IMR-90 (cell line): Measurements from ENCODE around the gene PDCD6IP. TPM values are rescaled to one million over a fixed set of nuclear protein-coding genes. Genes with fewer than 3 reads are reported as not detected.

Experiments
- ATAC-seq: fragments of 200-7000 bp; cut with Tn5 transposase; 2 replicates; pipeline ENCODE4 v1.9.1; 2020; ENCODE audit warnings: low read depth, mild to moderate bottlenecking, moderate library complexity
- BruUV-seq: library from RNA; stranded (reverse); fragments of 400-500 nt; replicated peaks from 2 replicates; lab custom pipeline; 2021; lab: Mats Ljungman, UMichigan
- CTCF ChIA-PET: fragments of 300-600 bp; formaldehyde crosslinking; extraction: SDS; loops from one replicate; lab custom pipeline; 2021; ENCODE audit warnings: antibody characterized with exemption; lab: Yijun Ruan, JAX
- POLR2A ChIA-PET: fragments of 300-600 bp; sonication (Branson Sonifier 250); formaldehyde crosslinking; loops from one replicate; lab custom pipeline; 2022; ENCODE audit warnings: antibody characterized with exemption; ENCODE audit not compliant: unreplicated experiment; lab: Charles Lee
- DNase-seq: peaks from one replicate; pipeline ENCODE4 v3.0.0; 2013
- H2AFZ ChIP-seq: replicated peaks from 2 replicates; pipeline ENCODE3; 2013; ENCODE audit warnings: low read length, mild to moderate bottlenecking; ENCODE audit not compliant: poor library complexity
- H2AK5ac ChIP-seq: 2 replicates; pipeline ENCODE4 v1.6.1; 2013; ENCODE audit warnings: low read depth, low read length, inconsistent platforms
- H2AK9ac ChIP-seq: replicated peaks from 2 replicates; pipeline ENCODE3; 2013; ENCODE audit warnings: mild to moderate bottlenecking, low read depth, low read length, moderate library complexity; ENCODE audit not compliant: poor library complexity
- H2BK120ac ChIP-seq: 2 replicates; pipeline ENCODE4 v1.6.1; 2013; ENCODE audit warnings: low read depth, low read length, inconsistent platforms
- H2BK15ac ChIP-seq: 3 replicates; pipeline ENCODE4 v1.6.1; 2013; ENCODE audit warnings: low read depth, low read length, inconsistent platforms
- H2BK20ac ChIP-seq: 2 replicates; pipeline ENCODE4 v1.6.1; 2013; ENCODE audit warnings: low read depth, mild to moderate bottlenecking, inconsistent platforms, low read length, moderate library complexity
- H2BK5ac ChIP-seq: 2 replicates; pipeline ENCODE4 v1.6.1; 2013; ENCODE audit warnings: mild to moderate bottlenecking, low read depth, low read length, inconsistent platforms; ENCODE audit not compliant: poor library complexity, severe bottlenecking
- H3K14ac ChIP-seq: replicated peaks from 2 replicates; pipeline ENCODE4 v1.6.1; 2013; ENCODE audit warnings: low read depth, low read length, inconsistent platforms
- H3K18ac ChIP-seq: 2 replicates; pipeline ENCODE4 v1.6.1; 2013; ENCODE audit warnings: low read depth, low read length, control low read depth
- H3K23ac ChIP-seq: 2 replicates; pipeline ENCODE4 v1.6.1; 2013; ENCODE audit warnings: low read depth, low read length, inconsistent platforms
- H3K27ac ChIP-seq: 2 replicates; pipeline ENCODE4 v1.5.1; 2013; ENCODE audit warnings: mild to moderate bottlenecking, control low read depth, low read length; ENCODE audit not compliant: insufficient read depth
- H3K27me3 ChIP-seq: 2 replicates; pipeline ENCODE4 v1.6.1; 2013; ENCODE audit warnings: low read length; ENCODE audit not compliant: control insufficient read depth, insufficient read depth
- H3K36me3 ChIP-seq: 2 replicates; pipeline ENCODE4 v1.6.1; 2013; ENCODE audit warnings: low read length, mixed read lengths; ENCODE audit not compliant: control insufficient read depth, insufficient read depth
- H3K4ac ChIP-seq: 2 replicates; pipeline ENCODE4 v1.6.1; 2013; ENCODE audit warnings: low read depth, low read length, inconsistent platforms
- H3K4me1 ChIP-seq: 2 replicates; pipeline ENCODE4 v1.6.1; 2013; ENCODE audit warnings: low read length, mixed read lengths; ENCODE audit not compliant: control insufficient read depth, insufficient read depth
- H3K4me2 ChIP-seq: 2 replicates; pipeline ENCODE4 v1.6.1; 2013; ENCODE audit warnings: low read depth, mild to moderate bottlenecking, control low read depth, low read length, moderate library complexity
- H3K4me3 ChIP-seq: 2 replicates; pipeline ENCODE4 v1.5.1; 2013; ENCODE audit warnings: low read depth, mild to moderate bottlenecking, control low read depth, low read length, moderate library complexity; ENCODE audit not compliant: insufficient read depth
- H3K56ac ChIP-seq: 2 replicates; pipeline ENCODE4 v1.6.1; 2013; ENCODE audit warnings: low read length, inconsistent platforms; ENCODE audit not compliant: insufficient read depth; ENCODE audit errors: extremely low read depth
- H3K79me1 ChIP-seq, 2 experiments: 2 replicates each; pipeline ENCODE4 v1.6.1; 2013; ENCODE audit warnings: low read length in 2 of 2, inconsistent platforms in 1 of 2, low read depth in 1 of 2
- H3K9ac ChIP-seq: 2 replicates; pipeline ENCODE4 v1.6.1; 2013; ENCODE audit warnings: low read depth, low read length, control low read depth
- H3K9me1 ChIP-seq: 2 replicates; pipeline ENCODE4 v1.6.1; 2013; ENCODE audit warnings: low read length, inconsistent platforms; ENCODE audit not compliant: insufficient read depth
- H3K9me3 ChIP-seq: 2 replicates; pipeline ENCODE4 v1.6.1; 2013; ENCODE audit warnings: low read length; ENCODE audit not compliant: control insufficient read depth, insufficient read depth
- H4K20me1 ChIP-seq: 2 replicates; pipeline ENCODE4 v1.6.1; 2013; ENCODE audit warnings: low read length, inconsistent platforms; ENCODE audit not compliant: insufficient read depth
- H4K5ac ChIP-seq: 2 replicates; pipeline ENCODE4 v1.6.1; 2013; ENCODE audit warnings: mild to moderate bottlenecking, low read depth, low read length, control low read depth
- H4K8ac ChIP-seq, 2 experiments: 2 replicates each; pipeline ENCODE4 v1.6.1; 2013; ENCODE audit warnings: low read depth in 2 of 2, low read length in 2 of 2, control low read depth in 1 of 2, inconsistent platforms in 1 of 2
- H4K91ac ChIP-seq: 2 replicates; pipeline ENCODE4 v1.6.1; 2013; ENCODE audit warnings: low read depth, low read length, inconsistent platforms; ENCODE audit not compliant: insufficient read depth
- BHLHE40 ChIP-seq: fragments of 150-350 bp; IDR thresholded peaks from 2 replicates; pipeline ENCODE4 v1.6.1; 2016; ENCODE audit warnings: mild to moderate bottlenecking, low read depth, low read length
- CEBPB ChIP-seq: IDR thresholded peaks from 2 replicates; pipeline ENCODE4 v1.6.1; 2012; ENCODE audit warnings: low read depth, low read length, improper control_type of control experiment
- CHD1 ChIP-seq: IDR thresholded peaks from 2 replicates; pipeline ENCODE4 v1.6.1; 2012; ENCODE audit warnings: low read depth, low read length, improper control_type of control experiment
- CTCF ChIP-seq: conservative IDR thresholded peaks from 2 replicates; pipeline ENCODE4 v1.5.1; 2012; ENCODE audit warnings: mild to moderate bottlenecking, low read depth, low read length, improper control_type of control experiment
- ELK1 ChIP-seq: fragments of 150-350 bp; IDR thresholded peaks from 2 replicates; pipeline ENCODE4 v1.6.1; 2016; ENCODE audit warnings: low read depth, mild to moderate bottlenecking, low read length, moderate library complexity, borderline replicate concordance
- FOS ChIP-seq: fragments of 150-350 bp; IDR thresholded peaks from 2 replicates; pipeline ENCODE4 v1.6.1; 2016; ENCODE audit warnings: low read depth, low read length
- MAFK ChIP-seq: IDR thresholded peaks from 2 replicates; pipeline ENCODE4 v1.6.1; 2012; ENCODE audit warnings: low read depth, low read length, improper control_type of control experiment
- MAZ ChIP-seq: IDR thresholded peaks from 2 replicates; pipeline ENCODE4 v1.6.1; 2012; ENCODE audit warnings: low read depth, mild to moderate bottlenecking, low read length, improper control_type of control experiment, moderate library complexity, borderline replicate concordance
- MXI1 ChIP-seq: IDR thresholded peaks from 2 replicates; pipeline ENCODE4 v1.6.1; 2012; ENCODE audit warnings: low read depth, mild to moderate bottlenecking, low read length, moderate library complexity, borderline replicate concordance
- NFE2L2 ChIP-seq: fragments of 150-350 bp; IDR thresholded peaks from 2 replicates; pipeline ENCODE4 v1.6.1; 2016; ENCODE audit warnings: low read depth, mild to moderate bottlenecking, low read length
- POLR2A ChIP-seq: IDR thresholded peaks from 2 replicates; pipeline ENCODE4 v1.6.1; 2012; ENCODE audit warnings: mild to moderate bottlenecking, low read depth, low read length
- RAD21 ChIP-seq: IDR thresholded peaks from 2 replicates; pipeline ENCODE4 v1.6.1; 2012; ENCODE audit warnings: low read length, improper control_type of control experiment
- RCOR1 ChIP-seq: IDR thresholded peaks from 2 replicates; pipeline ENCODE4 v1.6.1; 2012; ENCODE audit warnings: mild to moderate bottlenecking, low read length, improper control_type of control experiment; ENCODE audit not compliant: insufficient replicate concordance
- RFX5 ChIP-seq: IDR thresholded peaks from 2 replicates; pipeline ENCODE4 v1.8.0; 2012; ENCODE audit warnings: low read depth, mild to moderate bottlenecking, low read length, moderate library complexity
- SMC3 ChIP-seq: fragments of 150-350 bp; IDR thresholded peaks from 2 replicates; pipeline ENCODE4 v1.6.1; 2016; ENCODE audit warnings: low read depth, mild to moderate bottlenecking, antibody characterized with exemption, low read length, moderate library complexity
- USF2 ChIP-seq: fragments of 150-350 bp; IDR thresholded peaks from 2 replicates; pipeline ENCODE4 v1.6.1; 2017; ENCODE audit warnings: mild to moderate bottlenecking, antibody characterized with exemption, low read length, low read depth
- WGBS, 2 experiments: methylation state at CpG; one replicate each; pipeline versions ENCODE4 v1.1.5 to v1.1.7; 2013; ENCODE audit warnings: missing lambda C conversion rate in 2 of 2; ENCODE audit not compliant: insufficient read length in 1 of 2; ENCODE audit errors: extremely low coverage in 2 of 2; 5-methylcytosine and 5-hydroxymethylcytosine counted together
- dilution Hi-C: fragments of 300-500 bp; cut with HindIII; formaldehyde crosslinking; loops from one replicate; pipeline ENCODE4 v1.14.3; 2018; ENCODE audit warnings: low sequenced_read_pairs; ENCODE audit not compliant: unreplicated experiment
- in situ Hi-C: fragments of 300-500 bp; cut with MboI; formaldehyde crosslinking; loops from 3 replicates; pipeline ENCODE4 v1.14.3; 2019; ENCODE audit warnings: low sequenced_read_pairs, inconsistent platforms, mixed read lengths
- intact Hi-C: fragments of 100-400 bp; cut with micrococcal nuclease; formaldehyde crosslinking; loops from 2 replicates; pipeline ENCODE4 v1.10.0; 2022
- polyA plus RNA-seq, 3 experiments: library from polyadenylated mRNA; depleted of rRNA; stranded (reverse); fragments of >200 nt; gene quantifications; 2 replicates each; pipeline ENCODE4 v1.2.3, GENCODE V29; 2012; ENCODE audit warnings: low replicate concordance in 1 of 3
- total RNA-seq: library from RNA; depleted of rRNA; stranded (reverse); fragments of >200 nt; gene quantifications from 2 replicates; pipeline ENCODE4 v1.2.3, GENCODE V29; 2012

PDCD6IP gene
- total and polyA plus RNA-seq, 2 of the 4 experiments (the other 2 are of a cell fraction): 68.1 to 78.3 TPM

GRCh38 chr3:33803252-33803651, 4.8 kb downstream of the PDCD6IP start:
- Histone ChIP-seq H2AFZ (no peak overlapping the region), H3K4me2 (no peak overlapping the region), H3K36me3 (peaks cover 12% of the 10 kb centered on the region), H2BK5ac (no peak overlapping the region), H4K91ac (no peak overlapping the region), H3K23ac (no peak overlapping the region), H3K14ac (no peak overlapping the region), H4K8ac (no peak overlapping the region), H2AK9ac (no peak overlapping the region), H3K4me3 (no peak overlapping the region), H3K9me1 (peaks cover 10% of the 10 kb centered on the region), H3K27me3 (no peaks in the 10 kb centered on the region), H3K4ac (no peak overlapping the region), H3K9me3 (no peaks in the 10 kb centered on the region), H2BK20ac (no peak overlapping the region), H4K20me1 (peaks cover 50% of the 10 kb centered on the region), H2BK15ac (no peak overlapping the region), H2BK120ac (no peak overlapping the region), H3K18ac (no peak overlapping the region), H3K56ac (no peak overlapping the region), H2AK5ac (no peak overlapping the region), H3K9ac (no peak overlapping the region), H4K5ac (no peak overlapping the region), H3K79me1 (peaks cover 15 to 48% of the 10 kb centered on the region in 2 experiments), H3K4me1 (peaks cover 5% of the 10 kb centered on the region), H3K27ac (no peak overlapping the region)
- no peak for ATAC-seq
- TF ChIP-seq FOS: no peak
- no peak for TF ChIP-seq RAD21
- TF ChIP-seq POLR2A: no peak
- no peak for TF ChIP-seq USF2
- no peak for TF ChIP-seq NFE2L2
- no peak for TF ChIP-seq CEBPB
- no peak for TF ChIP-seq MXI1
- no peak for TF ChIP-seq SMC3
- TF ChIP-seq MAZ: no peak
- no peak for TF ChIP-seq MAFK
- no peak for TF ChIP-seq BHLHE40
- no peak for TF ChIP-seq RFX5
- no peak for TF ChIP-seq RCOR1
- no peak for TF ChIP-seq CTCF
- no peak for TF ChIP-seq CHD1
- no peak for TF ChIP-seq ELK1
- in situ Hi-C loops: no loop called here
- ChIA-PET CTCF (no interaction called here), POLR2A (no interaction called here)
- WGBS, 2 experiments: no CpG with 5 or more reads among the region's 1 CpG
- no peak for DNase-seq
- dilution Hi-C loops: no loop called here
- BruUV-seq: no TSS peak
- intact Hi-C loops: no loop called here
